ENCODE data around the gene JPH2. TPM values are rescaled to one million over a fixed set of nuclear protein-coding genes. Genes with fewer than 3 reads are reported as not detected.
A peak's percentile ranks its signal among the peaks of the same experiment; 100 is the strongest.

The JPH2 gene
- total RNA-seq, 1 donor from 2014 or later: 0.80 TPM

GRCh38 chr20:44203161-44203560 is 16.2 kb upstream of the JPH2 start:
- no peak for TF ChIP-seq CTCF (IDR thresholded peaks at IDR 0.05; ENCODE audit: unreplicated experiment)
- Mint-ChIP-seq H3K9me3 (ENCODE audit: unreplicated experiment) (no peaks in the 10 kb centered on the region), H3K4me1 (ENCODE audit: unreplicated experiment) (peaks cover 3% of the 10 kb centered on the region), H3K36me3 (ENCODE audit: low read depth, unreplicated experiment) (peaks cover 21% of the 10 kb centered on the region), H3K4me3 (ENCODE audit: unreplicated experiment) (no peak overlapping the region), H3K27ac (ENCODE audit: unreplicated experiment) (peak overlapping the region; percentile 22), H3K27me3 (ENCODE audit: unreplicated experiment) (no peaks in the 10 kb centered on the region)
- DNase-seq (ENCODE audit: low spot score): no peak

- H3K4me3 Mint-ChIP-seq (ENCODE audit: unreplicated experiment): no peak overlapping the region
- H3K27ac Mint-ChIP-seq (ENCODE audit: unreplicated experiment): no peak overlapping the region
These were observed 14.0 kb upstream of the JPH2 start for GRCh38 chr20:44200983-44201382.

GRCh38 chr20:44200371-44200770 is 13.4 kb upstream of the JPH2 start:
- Mint-ChIP-seq H3K4me1 (ENCODE audit: unreplicated experiment) (peaks cover 3% of the 10 kb centered on the region), H3K9me3 (ENCODE audit: unreplicated experiment) (no peaks in the 10 kb centered on the region), H3K4me3 (ENCODE audit: unreplicated experiment) (no peak overlapping the region), H3K27me3 (ENCODE audit: unreplicated experiment) (no peaks in the 10 kb centered on the region), H3K27ac (ENCODE audit: unreplicated experiment) (no peak overlapping the region), H3K36me3 (ENCODE audit: low read depth, unreplicated experiment) (peaks cover 28% of the 10 kb centered on the region)
- no peak for TF ChIP-seq CTCF (IDR thresholded peaks at IDR 0.05; ENCODE audit: unreplicated experiment)
- DNase-seq (ENCODE audit: low spot score): no peak

More at GRCh38 chr20:44200983-44201382, 14.0 kb upstream of the JPH2 start:
- TF ChIP-seq CTCF (IDR thresholded peaks at IDR 0.05; ENCODE audit: unreplicated experiment): no peak
- H3K27me3 Mint-ChIP-seq (ENCODE audit: unreplicated experiment): no peaks in the 10 kb centered on the region
- DNase-seq (ENCODE audit: low spot score): no peak
- H3K36me3 Mint-ChIP-seq (ENCODE audit: low read depth, unreplicated experiment): peaks cover 29% of the 10 kb centered on the region
- no peaks in the 10 kb centered on the region for H3K9me3 Mint-ChIP-seq (ENCODE audit: unreplicated experiment)
- H3K4me1 Mint-ChIP-seq (ENCODE audit: unreplicated experiment): peaks cover 3% of the 10 kb centered on the region

- no peaks in the 10 kb centered on the region for H3K9me3 Mint-ChIP-seq (ENCODE audit: unreplicated experiment)
- TF ChIP-seq CTCF (IDR thresholded peaks at IDR 0.05; ENCODE audit: unreplicated experiment): no peak
- H3K27ac Mint-ChIP-seq (ENCODE audit: unreplicated experiment): no peak overlapping the region
- H3K4me3 Mint-ChIP-seq (ENCODE audit: unreplicated experiment): peak overlapping the region; percentile 44
- H3K36me3 Mint-ChIP-seq (ENCODE audit: low read depth, unreplicated experiment): peaks cover 28% of the 10 kb centered on the region
- H3K27me3 Mint-ChIP-seq (ENCODE audit: unreplicated experiment): no peaks in the 10 kb centered on the region
- H3K4me1 Mint-ChIP-seq (ENCODE audit: unreplicated experiment): peaks cover 3% of the 10 kb centered on the region
- no peak for DNase-seq (ENCODE audit: low spot score)
These were observed 12.9 kb upstream of the JPH2 start for GRCh38 chr20:44199877-44200276.

- H3K36me3 Mint-ChIP-seq (ENCODE audit: low read depth, unreplicated experiment): peaks cover 28% of the 10 kb centered on the region
These were observed 11.9 kb upstream of the JPH2 start for GRCh38 chr20:44198872-44199271.

More at GRCh38 chr20:44198872-44199271, 11.9 kb upstream of the JPH2 start:
- H3K9me3 Mint-ChIP-seq (ENCODE audit: unreplicated experiment): no peaks in the 10 kb centered on the region
- H3K27ac Mint-ChIP-seq (ENCODE audit: unreplicated experiment): no peak overlapping the region
- peaks cover 3% of the 10 kb centered on the region for H3K4me1 Mint-ChIP-seq (ENCODE audit: unreplicated experiment)
- no peak for DNase-seq (ENCODE audit: low spot score)
- TF ChIP-seq CTCF (IDR thresholded peaks at IDR 0.05; ENCODE audit: unreplicated experiment): no peak
- H3K27me3 Mint-ChIP-seq (ENCODE audit: unreplicated experiment): no peaks in the 10 kb centered on the region
- H3K4me3 Mint-ChIP-seq (ENCODE audit: unreplicated experiment): no peak overlapping the region
